ENCODE results near the gene ACER1. TPM values are rescaled to one million over a fixed set of nuclear protein-coding genes. Genes with fewer than 3 reads are reported as not detected.

The ACER1 gene
- total RNA-seq, 1 donor from 2014 or later = not detected

DNA sequence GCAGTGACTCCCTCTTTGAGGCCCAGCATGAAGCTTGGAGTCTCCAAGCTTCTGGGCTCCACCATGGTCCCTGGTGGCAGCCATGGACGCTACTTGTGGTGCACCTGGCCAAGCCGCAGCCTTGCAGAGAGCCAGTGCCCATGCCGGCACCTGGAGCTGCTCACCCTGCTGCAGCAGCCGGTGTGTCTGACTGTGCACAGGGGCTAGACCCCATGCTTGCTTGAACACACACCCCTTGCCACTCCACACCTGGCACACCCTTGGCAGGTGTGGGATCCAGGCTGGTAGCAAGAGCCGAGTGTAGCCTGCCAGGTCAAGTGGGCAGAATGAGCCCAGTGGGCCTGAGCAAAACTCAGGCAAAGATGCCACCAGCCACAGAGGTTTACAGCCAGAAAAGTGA lies 35.0 kb downstream of the ACER1 start:
- TF ChIP-seq, protein P1, sequence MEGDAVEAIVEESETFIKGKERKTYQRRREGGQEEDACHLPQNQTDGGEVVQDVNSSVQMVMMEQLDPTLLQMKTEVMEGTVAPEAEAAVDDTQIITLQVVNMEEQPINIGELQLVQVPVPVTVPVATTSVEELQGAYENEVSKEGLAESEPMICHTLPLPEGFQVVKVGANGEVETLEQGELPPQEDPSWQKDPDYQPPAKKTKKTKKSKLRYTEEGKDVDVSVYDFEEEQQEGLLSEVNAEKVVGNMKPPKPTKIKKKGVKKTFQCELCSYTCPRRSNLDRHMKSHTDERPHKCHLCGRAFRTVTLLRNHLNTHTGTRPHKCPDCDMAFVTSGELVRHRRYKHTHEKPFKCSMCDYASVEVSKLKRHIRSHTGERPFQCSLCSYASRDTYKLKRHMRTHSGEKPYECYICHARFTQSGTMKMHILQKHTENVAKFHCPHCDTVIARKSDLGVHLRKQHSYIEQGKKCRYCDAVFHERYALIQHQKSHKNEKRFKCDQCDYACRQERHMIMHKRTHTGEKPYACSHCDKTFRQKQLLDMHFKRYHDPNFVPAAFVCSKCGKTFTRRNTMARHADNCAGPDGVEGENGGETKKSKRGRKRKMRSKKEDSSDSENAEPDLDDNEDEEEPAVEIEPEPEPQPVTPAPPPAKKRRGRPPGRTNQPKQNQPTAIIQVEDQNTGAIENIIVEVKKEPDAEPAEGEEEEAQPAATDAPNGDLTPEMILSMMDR (IDR thresholded peaks at IDR 0.05) = no peak
- H3K9me3 Mint-ChIP-seq (ENCODE audit: low read depth) = peaks cover 3% of the 10 kb centered on the region
- H3K4me3 Mint-ChIP-seq (ENCODE audit: unreplicated experiment) = no peak overlapping the region
- no peaks in the 10 kb centered on the region for H3K4me1 Mint-ChIP-seq (ENCODE audit: low read depth)
- H3K36me3 Mint-ChIP-seq (ENCODE audit: low read depth) = peaks cover 2% of the 10 kb centered on the region
- no peak overlapping the region for H3K27ac Mint-ChIP-seq (ENCODE audit: unreplicated experiment)
- DNase-seq (ENCODE audit: low spot score) = no peak
- peaks cover 10% of the 10 kb centered on the region for H3K27me3 Mint-ChIP-seq (ENCODE audit: low read depth)

DNA sequence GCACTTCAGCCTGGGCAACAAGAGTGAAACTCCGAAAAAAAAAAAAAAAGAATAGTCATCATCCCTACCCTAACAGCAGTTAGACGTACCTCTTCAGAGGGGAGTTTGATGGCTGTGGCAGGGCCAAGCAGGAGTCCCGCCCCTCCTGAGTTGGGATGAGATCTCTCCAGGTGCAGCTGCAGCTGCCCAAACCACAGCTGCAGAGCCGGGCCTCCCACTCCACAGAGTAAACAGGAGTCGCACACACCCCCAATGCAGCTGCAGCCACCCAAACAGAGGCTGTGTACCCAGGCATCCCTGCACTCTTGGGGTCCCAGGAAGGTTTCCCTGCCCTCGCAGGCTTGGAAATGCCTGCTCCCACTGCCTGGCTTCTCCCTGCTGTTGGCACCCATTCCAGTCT lies 36.2 kb downstream of the ACER1 start:
- DNase-seq (ENCODE audit: low spot score) = no peak
- Mint-ChIP-seq H3K4me1 (ENCODE audit: low read depth) (no peaks in the 10 kb centered on the region), H3K27me3 (ENCODE audit: low read depth) (peaks cover 5% of the 10 kb centered on the region), H3K27ac (ENCODE audit: unreplicated experiment) (no peak overlapping the region), H3K36me3 (ENCODE audit: low read depth) (peaks cover 6% of the 10 kb centered on the region), H3K9me3 (ENCODE audit: low read depth) (peaks cover 10% of the 10 kb centered on the region), H3K4me3 (ENCODE audit: unreplicated experiment) (no peak overlapping the region)
- TF ChIP-seq, protein P1 (IDR thresholded peaks at IDR 0.05) = no peak

DNA sequence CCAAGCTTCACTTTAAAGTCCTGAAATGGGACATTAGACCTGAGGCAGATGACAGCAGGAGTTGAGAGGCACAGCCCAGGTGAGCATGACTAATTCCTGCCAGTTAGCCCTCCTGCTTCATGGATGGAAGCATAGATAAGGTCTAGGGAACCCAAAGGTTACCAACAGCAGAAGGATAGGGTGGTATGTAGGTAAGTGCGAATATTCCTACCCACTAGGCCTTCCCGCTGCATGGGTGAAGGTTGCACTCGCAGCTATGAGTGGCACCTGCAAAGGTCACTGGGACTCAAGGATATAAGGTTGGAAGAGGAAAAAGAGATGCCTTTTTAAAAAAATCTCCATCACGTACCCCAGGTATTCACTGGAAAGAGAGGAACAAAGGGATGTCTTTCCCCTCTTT lies 41.4 kb downstream of the ACER1 start:
- TF ChIP-seq, protein P1 (IDR thresholded peaks at IDR 0.05) = no peak
- Mint-ChIP-seq H3K27ac (ENCODE audit: unreplicated experiment) (no peak overlapping the region), H3K4me3 (ENCODE audit: unreplicated experiment) (no peak overlapping the region), H3K4me1 (ENCODE audit: low read depth) (no peaks in the 10 kb centered on the region), H3K36me3 (ENCODE audit: low read depth) (peaks cover 11% of the 10 kb centered on the region), H3K9me3 (ENCODE audit: low read depth) (peaks cover 29% of the 10 kb centered on the region), H3K27me3 (ENCODE audit: low read depth) (no peaks in the 10 kb centered on the region)
- DNase-seq (ENCODE audit: low spot score) = no peak

DNA sequence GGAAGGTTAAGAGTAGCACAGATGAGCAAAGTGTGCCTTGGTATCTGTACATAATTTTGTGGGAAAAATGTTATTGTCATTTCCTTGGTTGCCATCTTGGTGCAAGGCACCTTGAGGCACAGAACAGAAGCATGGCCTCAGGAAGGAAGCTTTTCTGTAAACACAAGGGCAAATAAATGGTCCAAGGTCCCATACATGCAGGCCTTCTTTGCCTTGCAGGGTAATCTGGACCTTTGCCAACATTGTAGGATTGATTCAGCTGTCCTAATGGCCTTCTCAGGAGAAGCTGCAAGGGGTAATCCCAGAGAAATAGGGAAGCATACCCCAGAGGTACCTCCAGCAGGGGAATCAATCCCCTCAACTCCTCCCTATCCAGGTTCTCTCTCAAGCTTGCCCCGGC lies 44.7 kb downstream of the ACER1 start:
- no peaks in the 10 kb centered on the region for H3K27me3 Mint-ChIP-seq (ENCODE audit: low read depth)
- peaks cover 9% of the 10 kb centered on the region for H3K36me3 Mint-ChIP-seq (ENCODE audit: low read depth)
- H3K4me1 Mint-ChIP-seq (ENCODE audit: low read depth) = no peaks in the 10 kb centered on the region
- TF ChIP-seq, protein P1 (IDR thresholded peaks at IDR 0.05) = no peak
- H3K4me3 Mint-ChIP-seq (ENCODE audit: unreplicated experiment) = no peak overlapping the region
- DNase-seq (ENCODE audit: low spot score) = no peak
- no peak overlapping the region for H3K27ac Mint-ChIP-seq (ENCODE audit: unreplicated experiment)
- peaks cover 26% of the 10 kb centered on the region for H3K9me3 Mint-ChIP-seq (ENCODE audit: low read depth)

DNA sequence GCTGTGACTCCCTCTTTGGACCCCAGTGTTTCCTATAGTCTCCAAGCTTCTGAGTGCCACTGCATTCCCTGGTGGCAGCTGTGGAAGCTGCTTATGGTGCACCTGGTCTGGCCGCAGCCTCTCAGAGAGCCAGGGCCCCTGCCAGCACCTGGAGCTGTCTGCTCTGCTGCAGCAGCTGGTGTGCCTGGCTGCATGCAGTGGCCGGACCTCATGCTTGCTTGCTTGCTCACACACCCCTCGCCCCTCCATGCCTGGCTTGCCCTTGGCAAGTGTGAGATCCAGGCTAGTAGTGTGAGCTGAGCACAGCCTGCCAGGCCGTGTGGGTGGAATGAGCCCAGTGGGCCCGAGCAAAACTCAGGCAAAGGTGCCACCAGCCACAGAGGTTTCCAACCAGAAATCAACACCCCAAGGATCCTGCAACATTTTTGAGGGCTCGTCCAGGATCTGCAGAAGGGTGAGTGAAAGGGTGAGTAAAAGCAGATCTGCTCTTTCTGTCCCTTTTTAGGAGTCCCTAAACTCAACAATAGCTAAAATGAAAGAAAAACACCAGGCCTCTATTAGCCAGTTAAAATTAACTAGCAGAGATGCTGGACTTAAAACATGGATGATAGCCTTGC lies 46.0 kb downstream of the ACER1 start:
- Mint-ChIP-seq H3K9me3 (ENCODE audit: low read depth) (peaks cover 21% of the 10 kb centered on the region), H3K27ac (ENCODE audit: unreplicated experiment) (no peak overlapping the region), H3K4me1 (ENCODE audit: low read depth) (no peaks in the 10 kb centered on the region), H3K36me3 (ENCODE audit: low read depth) (peaks cover 5% of the 10 kb centered on the region), H3K27me3 (ENCODE audit: low read depth) (no peaks in the 10 kb centered on the region), H3K4me3 (ENCODE audit: unreplicated experiment) (no peak overlapping the region)
- TF ChIP-seq, protein P1 (IDR thresholded peaks at IDR 0.05) = no peak
- DNase-seq (ENCODE audit: low spot score) = no peak
